Inferior parietal cortex (tissue), 1 donor: Measurements from ENCODE around the gene BICD2.
A peak's percentile ranks its signal among the peaks of the same experiment; 100 is the strongest.
"Not testable (repeated sequence)": the region's sequence is repeated elsewhere in the genome, so short reads cannot be mapped to it uniquely, and the experiment has no call there.

Experiments used
- DNase-seq: peaks from one replicate; pipeline ENCODE4 v3.0.0-alpha.2; 2016; ENCODE audit errors: extremely low spot score

Gene BICD2

DNA sequence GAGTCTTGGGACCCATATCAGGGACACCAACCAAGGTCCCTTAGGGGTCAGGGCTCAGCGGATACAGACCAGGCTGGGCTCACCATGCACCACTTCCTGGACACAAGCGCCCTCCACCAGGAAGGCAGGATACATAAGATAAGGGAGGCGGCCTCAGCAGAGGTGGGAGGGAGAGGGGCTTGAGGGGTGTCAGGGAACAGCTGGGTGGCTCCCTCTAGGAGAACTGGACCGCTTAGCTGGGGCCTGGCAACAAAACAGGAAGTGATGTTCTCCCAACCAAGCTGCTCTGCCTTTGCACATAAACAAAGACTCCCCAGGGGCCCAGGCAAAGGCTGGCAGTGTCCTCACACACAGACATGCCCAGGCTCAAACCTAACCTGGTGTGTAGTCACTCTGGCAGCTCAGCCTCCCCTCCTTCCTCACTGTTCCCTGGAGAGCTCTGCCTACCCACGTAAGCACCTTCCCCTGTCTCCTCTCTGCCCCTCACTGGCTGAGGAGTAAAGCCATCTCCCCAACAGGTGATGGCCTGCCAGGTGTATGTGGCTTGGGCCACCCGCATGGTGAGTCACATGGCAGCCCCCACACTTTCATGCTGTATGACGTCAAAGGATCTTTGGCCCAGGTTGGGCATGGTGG is 5.8 kb upstream of the BICD2 start:
- no peak for DNase-seq

DNA sequence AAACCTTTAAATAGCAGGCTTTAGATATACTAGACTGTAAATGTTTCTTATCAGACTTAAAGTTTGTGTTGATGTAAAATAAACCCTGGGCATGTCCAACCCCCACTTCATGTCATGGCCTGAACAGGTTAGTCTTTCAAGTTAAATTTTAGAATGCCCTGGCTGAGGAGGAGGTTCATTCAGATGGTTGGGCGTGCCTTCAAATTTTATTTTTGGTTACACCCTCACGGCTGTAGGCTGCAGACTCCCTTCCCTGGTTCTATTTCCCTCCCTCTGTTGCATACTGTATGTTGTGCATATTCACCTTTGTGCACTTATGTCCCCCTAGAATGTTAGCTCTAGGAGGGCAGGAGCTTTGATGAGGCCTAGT is 5.3 kb upstream of the BICD2 start:
- no peak for DNase-seq

DNA sequence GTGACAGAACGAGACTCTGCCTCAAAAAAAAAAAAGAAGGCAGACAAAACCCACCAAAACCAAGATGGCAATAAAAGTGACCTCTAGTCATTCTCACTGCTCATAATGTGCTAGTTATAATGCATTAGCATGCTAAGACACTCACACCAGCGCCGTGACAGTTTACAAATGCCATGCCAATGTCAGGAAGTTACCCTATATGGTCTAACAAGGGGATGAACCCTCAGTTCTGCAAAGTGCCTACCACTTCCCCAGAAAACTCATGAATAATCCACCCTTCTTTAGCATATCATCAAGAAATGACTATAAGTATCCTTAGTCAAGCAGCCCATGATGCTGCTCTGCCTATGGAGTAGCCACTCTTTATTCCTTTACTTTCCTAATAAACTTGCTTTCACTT is 4.7 kb upstream of the BICD2 start:
- DNase-seq, result no peak

DNA sequence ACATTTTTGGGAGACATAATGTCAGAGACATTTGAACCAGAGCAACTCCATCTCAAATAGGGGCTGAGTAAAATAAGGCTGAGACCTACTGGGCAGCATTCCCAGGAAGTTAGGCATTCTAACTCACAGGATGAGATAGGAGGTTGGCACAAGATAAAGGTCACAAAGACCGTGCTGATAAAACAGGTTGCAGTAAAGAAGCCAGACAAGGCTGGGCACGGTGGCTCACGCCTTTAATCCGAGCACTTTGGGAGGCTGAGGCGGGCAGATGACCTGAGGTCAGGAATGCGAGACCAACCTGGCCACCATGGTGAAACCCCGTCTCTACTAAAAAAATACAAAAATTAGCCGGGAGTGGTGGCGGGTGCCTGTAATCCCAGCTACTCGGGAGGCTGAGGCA is 4.2 kb upstream of the BICD2 start:
- DNase-seq, result not testable (repeated sequence)

DNA sequence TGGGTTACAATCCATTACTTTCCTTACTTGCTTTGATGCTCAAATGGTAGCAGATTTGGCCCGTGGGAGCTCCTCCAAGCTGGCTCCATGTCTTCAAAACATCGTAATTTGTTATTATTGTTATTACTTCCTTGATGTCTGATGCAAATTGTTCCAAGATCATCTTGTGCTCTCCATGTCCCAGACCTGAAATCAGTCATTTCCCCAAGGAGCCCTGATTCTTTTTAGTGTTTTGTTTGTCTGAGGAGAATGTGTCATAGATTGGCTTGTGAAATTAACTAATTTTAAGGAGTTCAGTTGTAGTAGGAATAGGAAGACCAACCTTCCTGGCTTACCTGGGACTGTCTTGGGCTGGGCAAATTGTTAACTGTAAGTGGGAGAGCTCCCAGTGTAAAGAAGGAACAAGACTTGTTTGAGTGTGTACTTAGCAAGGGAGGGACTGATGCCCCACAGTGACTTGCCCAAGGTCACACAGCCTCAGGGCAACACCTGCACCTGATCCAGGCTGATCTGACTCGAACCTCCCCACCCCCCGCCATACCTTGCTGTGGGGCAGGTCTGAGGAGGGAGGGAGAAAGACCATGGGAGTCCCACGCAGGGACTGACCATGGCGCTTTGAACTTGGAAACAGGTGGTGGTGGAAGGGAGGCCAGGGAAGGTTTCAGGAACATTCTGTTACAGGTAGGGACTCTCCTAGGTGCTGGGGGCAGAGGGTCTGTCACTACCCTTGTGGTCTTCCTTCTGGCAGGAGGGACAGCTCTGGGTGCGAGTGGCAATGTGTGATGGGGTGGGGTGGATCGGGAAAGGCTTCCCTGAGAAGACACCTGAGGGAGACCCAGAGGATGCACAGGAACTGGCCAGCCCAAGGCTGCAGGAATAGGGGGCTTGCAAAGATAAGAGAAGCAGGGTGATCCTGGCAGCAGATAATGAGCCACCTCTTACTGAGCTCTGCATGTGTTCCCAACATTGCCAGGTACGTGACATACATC is 2.7 kb upstream of the BICD2 start:
- DNase-seq, result no peak

DNA sequence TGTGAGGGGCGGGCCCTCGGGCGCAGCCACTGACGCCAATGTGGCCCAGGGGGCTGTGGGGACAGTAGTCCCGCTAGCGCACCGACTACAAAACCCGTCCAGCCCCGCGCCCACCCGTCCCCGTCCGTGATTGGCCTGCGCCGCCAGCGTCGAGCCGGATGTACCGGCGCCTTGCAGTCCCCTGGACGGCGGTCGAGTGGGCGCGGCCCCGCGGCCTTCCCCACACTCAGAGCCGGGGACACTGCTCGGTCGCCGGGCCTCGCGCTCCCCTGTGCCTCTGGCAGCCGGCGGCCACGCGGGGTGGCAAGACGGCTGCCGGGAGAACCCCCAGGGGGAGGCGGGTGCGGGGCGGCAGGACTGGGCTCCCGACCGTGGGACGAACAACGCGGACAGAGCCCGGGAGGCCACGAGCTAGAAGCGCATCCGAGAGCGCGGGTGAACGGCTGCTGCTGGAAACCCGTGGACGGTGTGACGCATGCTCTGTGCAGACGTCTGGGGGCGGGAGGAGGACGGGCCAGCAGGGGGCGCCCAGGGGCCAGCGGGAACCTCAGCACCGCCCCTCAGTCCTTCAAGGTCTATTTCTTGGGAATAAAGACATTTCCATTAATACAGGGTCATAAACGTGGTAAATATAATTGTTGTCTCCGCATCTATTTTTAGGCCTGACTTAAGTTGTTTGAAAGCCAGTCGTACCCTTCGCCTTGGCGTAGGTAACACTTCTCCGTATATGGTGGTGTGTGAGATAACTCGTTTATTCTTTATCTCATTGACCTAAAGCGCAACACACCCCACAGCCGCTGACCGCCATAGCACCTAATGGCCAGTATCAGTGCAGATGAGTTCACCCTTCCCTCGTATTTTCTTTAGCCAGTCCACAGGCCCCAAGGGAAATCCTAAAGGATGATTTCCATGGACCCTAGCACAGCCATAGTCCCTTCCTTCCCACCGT is 629 bp upstream of the BICD2 start:
- peak; percentile 96 for DNase-seq

DNA sequence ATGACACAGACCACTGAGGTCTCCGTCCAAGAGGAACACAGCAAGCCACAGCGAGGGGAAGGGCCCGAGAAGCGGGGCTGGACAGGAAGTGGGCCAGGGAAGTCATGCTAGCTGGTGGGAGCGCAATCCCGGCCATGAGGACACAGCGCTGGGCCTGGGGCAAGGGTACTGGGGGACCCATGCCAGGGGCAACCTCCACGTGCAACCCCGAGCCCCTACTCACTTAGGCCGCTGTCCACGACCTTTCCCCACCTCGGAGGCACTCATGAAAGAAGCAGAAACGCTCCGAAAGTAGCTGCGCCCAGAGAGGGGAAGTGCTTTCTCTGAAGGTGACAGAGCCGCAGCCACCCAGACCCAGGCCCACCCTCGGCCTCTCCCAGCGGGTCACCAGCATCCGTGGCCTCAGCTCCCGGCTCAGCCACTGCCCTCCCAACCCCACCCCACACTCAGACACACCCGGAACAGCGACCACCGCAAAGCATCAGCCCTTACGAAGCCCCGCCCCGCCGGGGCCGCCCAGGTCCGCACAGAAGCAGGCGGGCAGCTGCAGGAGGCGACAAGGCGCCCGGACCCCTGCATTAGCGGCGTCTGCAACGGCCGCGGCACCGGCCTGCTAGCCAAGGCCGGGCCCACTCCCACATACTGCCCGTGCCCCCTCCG is 782 bp downstream of the BICD2 start:
- no peak for DNase-seq

DNA sequence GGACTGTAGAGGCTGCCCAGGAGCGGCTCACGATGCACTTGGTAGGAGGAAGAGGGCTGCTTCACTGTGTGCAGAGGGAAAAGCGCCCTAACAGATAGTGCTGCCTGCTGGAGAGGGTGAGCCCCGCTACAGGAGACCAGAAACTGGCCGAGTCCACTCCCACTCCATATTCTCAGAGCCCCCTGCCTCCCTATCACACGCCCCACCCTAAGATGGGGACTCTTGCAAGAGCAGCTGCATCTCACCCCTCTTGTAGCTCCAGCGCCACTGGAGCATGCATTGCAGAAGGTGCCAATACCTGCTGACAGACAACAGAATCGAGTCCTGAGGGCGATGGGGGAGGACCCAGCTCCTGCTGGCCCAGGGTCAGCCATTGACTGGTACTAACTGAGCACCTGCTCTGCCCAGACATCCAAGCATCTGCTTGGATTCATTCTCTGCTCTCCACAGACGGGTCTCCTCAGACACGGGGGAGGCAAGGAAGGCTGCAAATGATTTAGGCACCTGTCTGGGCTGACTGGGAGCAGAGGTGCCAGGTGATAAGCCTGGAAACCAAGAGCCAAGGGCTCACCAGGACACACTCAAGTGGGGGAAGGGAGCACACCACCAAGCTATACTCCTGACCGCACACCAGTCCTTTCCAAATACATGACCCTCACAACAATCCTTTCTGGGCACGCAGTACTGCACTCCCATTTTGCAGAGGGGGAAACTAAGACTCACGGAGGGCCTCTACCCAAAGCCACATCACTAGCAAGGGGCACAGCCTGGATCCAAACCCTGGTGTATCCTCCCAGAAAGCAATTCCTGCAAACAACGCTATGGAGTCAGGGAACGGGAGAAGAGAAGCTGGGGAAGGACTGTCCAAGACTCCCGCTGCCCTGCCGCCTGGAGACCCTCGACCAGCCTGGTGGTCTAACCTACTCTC is 1.6 kb downstream of the BICD2 start:
- no peak for DNase-seq

DNA sequence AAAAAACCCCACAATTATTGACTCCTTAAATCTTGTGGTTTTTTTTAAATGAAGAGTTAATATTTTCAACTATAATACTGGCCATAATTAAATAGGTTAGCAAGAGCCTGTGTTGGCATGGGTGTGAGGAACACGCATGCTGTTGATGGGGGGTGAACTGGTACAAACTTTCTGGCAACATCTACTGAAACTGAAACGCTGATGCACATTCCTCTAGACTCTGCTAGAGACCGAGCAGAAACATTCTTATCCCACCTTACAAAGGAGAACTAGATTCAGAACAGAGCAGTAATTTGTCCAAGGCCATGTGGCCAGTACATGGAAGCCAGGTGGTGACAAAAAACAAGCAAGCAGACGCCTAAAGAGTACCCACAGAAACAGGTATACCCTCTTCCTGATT is 2.4 kb downstream of the BICD2 start:
- DNase-seq, result no peak

DNA sequence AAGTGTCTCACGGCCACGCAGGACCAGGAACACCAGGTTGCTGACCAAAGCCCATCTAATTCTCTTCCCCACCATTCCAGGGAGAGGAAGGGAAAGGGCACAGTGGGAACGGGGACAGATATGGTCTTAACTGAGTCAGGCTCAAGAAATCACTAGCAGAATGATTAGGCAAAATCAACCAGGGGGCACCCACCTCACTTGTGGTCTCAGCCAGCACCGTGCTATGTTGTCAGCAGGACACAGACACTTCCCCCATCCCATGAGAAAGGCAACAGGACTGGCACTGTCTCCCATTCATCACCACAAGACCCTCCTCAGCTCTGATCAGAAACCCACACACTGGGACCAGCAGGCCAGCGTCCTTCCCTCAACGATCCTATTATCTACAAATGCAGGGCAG is 2.9 kb downstream of the BICD2 start:
- no peak for DNase-seq

DNA sequence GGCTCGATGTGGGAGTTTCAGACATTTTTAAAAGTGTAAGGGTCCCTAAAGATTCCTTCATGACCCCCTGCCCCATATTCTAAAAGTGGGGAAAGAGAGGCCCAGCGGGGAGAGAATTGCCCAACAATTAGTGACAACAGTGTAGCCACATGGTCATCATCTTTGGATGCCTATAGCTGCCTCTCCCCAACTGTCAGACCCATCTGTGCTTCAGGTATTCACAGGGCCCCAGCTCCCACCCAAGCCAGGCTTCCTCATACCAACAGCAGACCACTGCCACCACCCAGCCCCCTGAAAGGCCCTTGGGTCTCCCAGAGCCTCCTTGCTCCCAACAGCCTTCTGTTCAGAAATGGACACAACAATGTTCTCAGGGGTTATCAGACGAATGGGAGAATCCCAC is 4.1 kb downstream of the BICD2 start:
- no peak for DNase-seq

DNA sequence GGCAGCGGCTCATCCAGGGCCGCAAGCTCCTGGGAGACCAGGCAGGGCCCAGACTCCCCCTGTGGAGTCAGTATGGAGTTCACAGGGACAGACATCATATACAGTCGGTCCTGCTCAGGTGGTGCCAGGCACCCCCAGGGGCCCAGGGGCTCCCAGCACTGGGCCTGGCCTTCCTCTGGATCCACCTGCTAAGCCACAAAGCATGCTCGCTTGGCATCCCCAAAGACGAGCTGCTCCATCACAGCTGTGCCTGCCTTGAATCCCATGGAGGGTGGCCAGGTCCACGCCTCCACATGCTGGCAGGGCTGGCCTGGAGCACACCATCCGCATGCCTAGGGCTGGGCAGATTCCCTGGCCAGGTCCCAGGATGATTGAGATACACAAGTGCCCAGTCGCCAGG is 4.6 kb downstream of the BICD2 start:
- DNase-seq, result no peak

DNA sequence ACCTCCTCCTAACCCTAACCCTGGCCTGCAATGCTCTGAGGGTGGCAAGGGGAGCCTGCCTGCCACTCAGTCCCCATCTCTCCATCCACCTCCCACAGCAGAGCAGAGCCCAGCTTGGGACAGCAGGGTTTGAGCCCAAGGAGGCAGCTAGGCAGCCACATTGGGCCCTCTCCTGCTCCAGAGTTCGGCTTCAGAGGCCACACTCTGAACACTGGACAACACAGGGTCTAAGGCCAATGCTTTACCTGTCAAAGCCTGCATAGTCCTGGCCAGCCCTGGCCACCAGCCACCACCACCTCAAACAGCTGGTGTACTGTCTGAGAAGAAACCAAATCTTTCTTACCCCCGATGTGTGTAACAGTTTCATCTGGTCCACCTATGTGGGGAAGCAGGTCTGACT is 5.2 kb downstream of the BICD2 start:
- no peak for DNase-seq

DNA sequence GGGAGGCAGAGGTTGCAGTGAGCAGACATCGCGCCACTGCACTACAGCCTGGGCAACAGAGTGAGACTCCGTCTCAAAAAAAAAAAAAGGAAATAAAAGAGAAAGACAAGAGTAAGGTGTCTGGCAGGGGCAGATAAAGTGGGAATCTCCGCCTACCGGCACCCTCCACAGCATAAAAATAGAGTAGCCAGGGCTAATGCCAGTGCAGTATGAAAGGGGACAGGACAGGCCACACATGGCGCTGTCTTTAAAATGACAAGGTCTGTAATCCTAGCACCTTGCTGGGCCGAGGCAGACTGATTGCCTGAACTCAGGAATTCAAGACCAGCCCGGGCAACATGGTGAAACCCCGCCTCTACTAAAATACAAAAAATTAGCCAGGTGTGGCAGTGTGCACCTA is 7.8 kb downstream of the BICD2 start:
- no peak for DNase-seq

DNA sequence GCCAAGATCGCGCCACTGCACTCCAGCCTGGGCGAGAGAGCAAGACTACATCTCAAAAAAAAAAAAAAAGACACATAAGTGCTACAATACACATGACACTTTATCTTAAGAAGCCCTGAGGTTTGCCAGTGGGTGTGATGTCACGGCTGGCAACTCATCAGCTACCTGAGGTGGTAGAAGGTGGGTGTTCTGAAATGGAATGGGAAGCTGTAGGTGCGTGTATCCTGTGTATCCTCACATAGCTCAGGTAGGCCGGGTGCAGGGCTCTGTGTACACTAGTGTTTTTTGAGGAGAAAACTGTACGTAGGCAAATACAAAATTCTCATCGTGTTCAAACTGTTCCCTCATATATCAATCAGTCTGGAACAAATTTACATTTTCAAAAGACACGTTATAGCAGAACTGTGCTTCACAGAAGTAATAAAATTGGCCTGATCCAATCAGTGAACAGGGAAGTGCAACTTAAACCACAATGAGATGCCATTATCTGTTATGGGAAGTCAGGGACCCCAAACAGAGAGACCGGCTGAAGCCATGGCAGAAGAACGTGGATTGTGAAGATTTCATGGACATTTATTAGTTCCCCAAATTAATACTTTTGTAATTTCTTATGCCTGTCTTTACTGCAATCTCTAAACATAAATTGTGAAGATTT is 10.4 kb downstream of the BICD2 start:
- no peak for DNase-seq

DNA sequence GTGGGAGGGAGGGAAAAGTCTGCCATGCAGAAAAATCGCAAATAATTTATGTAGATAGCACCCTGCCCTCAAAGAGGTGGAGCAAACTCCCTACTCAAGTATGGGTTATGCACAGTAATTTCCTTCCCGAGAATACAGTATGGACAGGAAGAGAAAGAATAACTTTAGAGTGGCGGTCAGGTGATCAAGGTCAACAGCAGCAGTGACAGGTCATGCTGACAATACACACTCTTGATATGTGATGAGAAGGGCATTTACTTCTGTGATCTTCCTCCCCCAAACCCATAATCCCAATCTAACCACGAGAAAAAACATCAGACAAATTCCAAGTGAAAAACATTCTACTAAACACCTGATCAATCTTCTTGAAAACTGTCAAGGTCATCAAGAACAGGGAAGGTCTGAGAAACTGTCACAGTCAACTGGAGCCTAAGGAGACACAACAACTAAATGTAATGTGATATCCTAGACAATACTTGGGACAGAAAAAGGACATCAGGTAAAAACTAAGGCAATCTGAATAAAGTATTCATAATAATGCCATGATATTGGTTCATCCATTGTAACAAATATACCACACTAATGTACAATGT is 11.7 kb downstream of the BICD2 start:
- no peak for DNase-seq

DNA sequence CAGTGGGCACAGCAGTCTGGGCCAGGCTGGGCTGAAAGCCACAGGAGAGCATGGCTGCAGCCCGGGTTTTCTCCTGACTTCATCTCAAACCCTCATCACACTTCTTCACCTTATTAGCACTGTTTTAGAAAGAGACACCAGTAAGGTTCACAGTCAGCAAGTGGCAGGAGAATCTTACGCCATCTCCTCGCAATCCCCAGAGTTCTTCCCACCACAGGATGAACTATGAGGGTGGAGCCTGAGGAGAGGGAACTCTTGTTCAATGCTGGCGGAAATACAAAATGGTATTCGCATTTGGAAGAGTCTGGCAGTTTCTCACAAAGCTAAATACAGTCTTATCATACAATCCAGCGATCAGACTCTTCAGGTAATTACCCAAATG is 14.7 kb downstream of the BICD2 start:
- DNase-seq, result no peak

DNA sequence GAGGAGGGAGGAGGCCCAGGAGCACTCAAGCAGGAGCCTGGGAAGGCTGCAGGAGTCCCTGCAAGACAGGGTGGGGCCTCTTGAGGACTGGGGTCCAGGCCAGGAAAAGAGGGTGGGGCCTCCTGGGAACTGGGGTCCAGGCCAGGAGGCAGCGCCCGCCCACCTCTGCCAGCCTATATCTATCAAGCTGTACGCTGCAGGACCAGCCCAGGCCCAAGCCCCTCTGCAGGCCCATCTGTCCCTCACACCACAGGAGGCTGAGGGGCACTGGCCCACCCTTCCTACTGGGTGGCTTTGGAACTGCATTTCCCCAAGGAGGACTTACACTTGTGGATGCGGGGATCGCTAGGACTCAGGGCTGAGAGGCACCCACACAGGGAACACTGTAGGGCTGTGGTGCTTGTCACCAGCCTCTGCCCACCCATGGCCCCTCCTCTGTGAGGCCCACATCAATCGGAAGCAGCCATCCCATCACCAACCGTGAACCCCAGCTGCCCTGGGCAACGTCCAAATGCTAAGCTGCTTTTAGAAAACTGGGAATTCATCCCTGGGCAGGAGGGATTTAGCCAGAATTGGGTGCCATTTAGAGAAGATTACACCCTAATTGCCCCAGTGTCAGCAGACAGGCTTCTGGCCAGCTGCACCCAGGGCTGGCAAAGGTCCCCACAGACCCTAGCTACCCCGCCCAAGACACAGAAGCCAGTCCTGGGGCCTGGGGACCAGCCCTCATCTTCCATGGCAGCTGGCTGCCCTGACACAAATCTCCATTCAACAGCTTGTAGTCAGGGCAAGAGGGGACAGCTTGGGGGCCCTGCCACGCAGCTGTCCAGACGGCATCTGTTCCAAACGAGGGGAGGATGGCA is 15.3 kb downstream of the BICD2 start:
- DNase-seq, result no peak

DNA sequence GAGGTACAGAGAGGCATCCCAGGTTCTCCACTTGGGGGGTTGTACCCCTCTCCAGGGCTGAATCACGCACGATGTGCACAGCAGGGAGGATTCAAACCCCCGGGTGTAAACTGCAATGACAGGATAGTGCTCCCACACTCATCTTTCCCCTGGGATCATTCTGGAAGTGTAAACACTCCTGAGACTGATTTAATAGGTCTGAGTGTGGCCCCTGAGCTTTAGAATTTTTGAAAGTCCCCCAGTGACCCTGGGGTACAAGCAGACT is 16.5 kb downstream of the BICD2 start:
- no peak for DNase-seq
